ENCODE data around the gene SLC6A19.

DNA sequence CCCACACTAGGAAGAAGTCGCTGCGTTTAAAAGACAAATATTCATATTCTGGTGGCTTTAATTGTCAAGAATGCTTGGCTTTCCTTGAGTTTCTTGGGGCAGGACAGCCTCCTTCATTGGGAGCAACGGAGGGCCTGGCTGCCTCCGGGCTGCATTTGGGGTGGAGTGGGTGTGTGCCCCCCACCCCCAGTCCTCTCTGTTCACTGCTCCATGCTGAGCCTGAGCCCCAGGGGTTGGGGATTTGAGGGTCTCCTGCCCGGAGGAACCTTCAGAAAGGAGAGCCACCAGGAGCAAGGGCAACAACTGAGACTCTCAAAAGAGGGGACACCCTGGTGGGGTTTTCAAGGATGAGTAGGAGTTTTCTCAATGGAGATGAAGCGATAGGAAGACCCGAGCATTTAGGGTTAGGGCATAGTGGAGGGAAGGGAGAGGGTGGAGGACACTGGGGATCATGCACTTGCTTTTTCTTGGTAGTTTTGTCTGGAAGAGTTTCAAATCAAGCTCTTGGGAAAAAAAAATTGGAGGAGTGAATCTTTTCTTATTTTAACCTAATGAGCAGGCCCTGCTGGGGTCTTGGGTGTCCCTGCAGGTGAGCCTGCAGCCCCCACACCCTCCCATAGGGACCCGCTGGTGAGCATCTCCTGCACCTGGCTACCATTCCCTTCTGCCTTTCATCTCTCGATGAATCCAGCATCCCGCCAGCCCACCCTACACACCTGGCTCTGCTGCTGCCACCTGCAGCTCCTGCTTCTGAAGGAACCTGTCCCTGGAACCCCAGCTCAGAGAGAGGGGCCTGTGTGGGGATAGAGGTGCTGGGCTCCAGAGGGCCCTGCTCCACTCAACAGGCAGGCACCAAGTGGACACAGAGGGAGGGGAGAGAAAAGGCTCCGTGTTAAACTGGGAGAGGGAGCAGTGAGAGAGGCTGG lies 4.1 kb downstream of the SLC6A19 start:
- TF ChIP-seq, protein P1, sequence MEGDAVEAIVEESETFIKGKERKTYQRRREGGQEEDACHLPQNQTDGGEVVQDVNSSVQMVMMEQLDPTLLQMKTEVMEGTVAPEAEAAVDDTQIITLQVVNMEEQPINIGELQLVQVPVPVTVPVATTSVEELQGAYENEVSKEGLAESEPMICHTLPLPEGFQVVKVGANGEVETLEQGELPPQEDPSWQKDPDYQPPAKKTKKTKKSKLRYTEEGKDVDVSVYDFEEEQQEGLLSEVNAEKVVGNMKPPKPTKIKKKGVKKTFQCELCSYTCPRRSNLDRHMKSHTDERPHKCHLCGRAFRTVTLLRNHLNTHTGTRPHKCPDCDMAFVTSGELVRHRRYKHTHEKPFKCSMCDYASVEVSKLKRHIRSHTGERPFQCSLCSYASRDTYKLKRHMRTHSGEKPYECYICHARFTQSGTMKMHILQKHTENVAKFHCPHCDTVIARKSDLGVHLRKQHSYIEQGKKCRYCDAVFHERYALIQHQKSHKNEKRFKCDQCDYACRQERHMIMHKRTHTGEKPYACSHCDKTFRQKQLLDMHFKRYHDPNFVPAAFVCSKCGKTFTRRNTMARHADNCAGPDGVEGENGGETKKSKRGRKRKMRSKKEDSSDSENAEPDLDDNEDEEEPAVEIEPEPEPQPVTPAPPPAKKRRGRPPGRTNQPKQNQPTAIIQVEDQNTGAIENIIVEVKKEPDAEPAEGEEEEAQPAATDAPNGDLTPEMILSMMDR (IDR thresholded peaks at IDR 0.05 in 2 of 3, conservative IDR thresholded peaks at IDR 0.05 in 1 of 3; ENCODE audit: control insufficient read depth in 2 of 3, extremely low read depth in 1 of 3, insufficient read depth in 1 of 3, low read depth in 3 of 3, low read length in 3 of 3): no peak
- no peak for TF ChIP-seq ZNF622 (IDR thresholded peaks at IDR 0.05)

All from GM12878 (cell line).